Activated CD8-positive, alpha-beta memory T cell treated with anti-CD3 and anti-CD28 coated beads, Interleukin-2, amount 50 U/mL, for 4 hours (primary cell): ENCODE results near the gene MYLK.

Experiments
- DNase-seq: peaks from one replicate; pipeline ENCODE4 v3.0.0-alpha.2; 2020

MYLK gene

GRCh38 chr3:123817413-123817812 is 66.7 kb downstream of the MYLK start:
- DNase-seq = no peak

GRCh38 chr3:123816673-123817207 is 67.4 kb downstream of the MYLK start:
- no peak for DNase-seq

- DNase-seq = no peak
Measured at GRCh38 chr3:123815981-123816380, 68.2 kb downstream of the MYLK start.

- no peak for DNase-seq
Measured at GRCh38 chr3:123813876-123814275, 70.3 kb downstream of the MYLK start.

GRCh38 chr3:123809597-123809996 is 74.5 kb downstream of the MYLK start:
- DNase-seq = no peak

- DNase-seq = no peak
Measured at GRCh38 chr3:123808812-123809211, 75.3 kb downstream of the MYLK start.

GRCh38 chr3:123807820-123808219 is 76.3 kb downstream of the MYLK start:
- DNase-seq = no peak

- no peak for DNase-seq
Measured at GRCh38 chr3:123805504-123805903, 78.6 kb downstream of the MYLK start.

- no peak for DNase-seq
Measured at GRCh38 chr3:123805101-123805500, 79.0 kb downstream of the MYLK start.

GRCh38 chr3:123804676-123805075 is 79.5 kb downstream of the MYLK start:
- DNase-seq = no peak

- no peak for DNase-seq
Measured at GRCh38 chr3:123803521-123803920, 80.6 kb downstream of the MYLK start.

GRCh38 chr3:123802007-123802625 is 82.0 kb downstream of the MYLK start:
- DNase-seq = no peak

GRCh38 chr3:123801474-123801873 is 82.7 kb downstream of the MYLK start:
- DNase-seq = no peak

- no peak for DNase-seq
Measured at GRCh38 chr3:123800362-123800682, 83.8 kb downstream of the MYLK start.

GRCh38 chr3:123799544-123800361 is 84.4 kb downstream of the MYLK start:
- no peak for DNase-seq

GRCh38 chr3:123798550-123798949 is 85.6 kb downstream of the MYLK start:
- DNase-seq = no peak

- no peak for DNase-seq
Measured at GRCh38 chr3:123795471-123796251, 88.5 kb downstream of the MYLK start.

GRCh38 chr3:123793425-123793824 is 90.7 kb downstream of the MYLK start:
- DNase-seq = no peak

- DNase-seq = no peak
Measured at GRCh38 chr3:123792473-123793201, 91.5 kb downstream of the MYLK start.

GRCh38 chr3:123791898-123792297 is 92.2 kb downstream of the MYLK start:
- DNase-seq = no peak

GRCh38 chr3:123791417-123791816 is 92.7 kb downstream of the MYLK start:
- no peak for DNase-seq

GRCh38 chr3:123791073-123791370 is 93.1 kb downstream of the MYLK start:
- no peak for DNase-seq
